HL-60 (cell line): Measurements from ENCODE around the gene WDR31.

Source experiments
- DNase-seq, 2 experiments: peaks; one replicate each; pipeline ENCODE4 v3.0.0-alpha.2; 2010 to 2020; ENCODE audit warnings: low read depth in 1 of 2, low spot score in 1 of 2
- H3K27ac ChIP-seq: fragments of 250-450 bp; sonication (Bioruptor Pico); replicated peaks from 2 replicates; pipeline ENCODE4 v1.5.1; 2020; ENCODE audit warnings: mild to moderate bottlenecking, moderate library complexity
- H3K27me3 ChIP-seq: fragments of 250-450 bp; sonication (Bioruptor Pico); 2 replicates; pipeline ENCODE4 v1.5.1; 2021; ENCODE audit warnings: mild to moderate bottlenecking, moderate library complexity; ENCODE audit not compliant: insufficient read depth, poor library complexity, severe bottlenecking
- H3K4me3 ChIP-seq: replicated peaks from 2 replicates; pipeline ENCODE4 v1.5.1; 2011; ENCODE audit warnings: mild to moderate bottlenecking, control low read depth, low read length; ENCODE audit not compliant: insufficient read depth
- CTCF ChIP-seq: IDR thresholded peaks from one replicate; pipeline ENCODE4 v1.5.1; 2011; ENCODE audit warnings: low read length, control low read depth, inconsistent platforms; ENCODE audit not compliant: insufficient read depth
- GABPA ChIP-seq: IDR thresholded peaks from 2 replicates; pipeline ENCODE4 v1.6.1; 2012; ENCODE audit warnings: low read depth
- POLR2AphosphoS5 ChIP-seq: IDR thresholded peaks from 2 replicates; pipeline ENCODE4 v1.6.1; 2012; ENCODE audit warnings: low read depth
- SPI1 ChIP-seq: IDR thresholded peaks from 2 replicates; pipeline ENCODE4 v1.6.1; 2012; ENCODE audit warnings: low read depth, mild to moderate bottlenecking, borderline replicate concordance
- TF ChIP-seq, protein P1 (sequence below): IDR thresholded peaks from 2 replicates; pipeline ENCODE4 v1.6.1; 2012; ENCODE audit warnings: low read depth; ENCODE audit not compliant: insufficient replicate concordance

The WDR31 gene

GRCh38 chr9:113341712-113342410, 1.8 kb upstream of the WDR31 start:
- no peaks in the 10 kb centered on the region for H3K27me3 ChIP-seq
- TF ChIP-seq, protein P1, sequence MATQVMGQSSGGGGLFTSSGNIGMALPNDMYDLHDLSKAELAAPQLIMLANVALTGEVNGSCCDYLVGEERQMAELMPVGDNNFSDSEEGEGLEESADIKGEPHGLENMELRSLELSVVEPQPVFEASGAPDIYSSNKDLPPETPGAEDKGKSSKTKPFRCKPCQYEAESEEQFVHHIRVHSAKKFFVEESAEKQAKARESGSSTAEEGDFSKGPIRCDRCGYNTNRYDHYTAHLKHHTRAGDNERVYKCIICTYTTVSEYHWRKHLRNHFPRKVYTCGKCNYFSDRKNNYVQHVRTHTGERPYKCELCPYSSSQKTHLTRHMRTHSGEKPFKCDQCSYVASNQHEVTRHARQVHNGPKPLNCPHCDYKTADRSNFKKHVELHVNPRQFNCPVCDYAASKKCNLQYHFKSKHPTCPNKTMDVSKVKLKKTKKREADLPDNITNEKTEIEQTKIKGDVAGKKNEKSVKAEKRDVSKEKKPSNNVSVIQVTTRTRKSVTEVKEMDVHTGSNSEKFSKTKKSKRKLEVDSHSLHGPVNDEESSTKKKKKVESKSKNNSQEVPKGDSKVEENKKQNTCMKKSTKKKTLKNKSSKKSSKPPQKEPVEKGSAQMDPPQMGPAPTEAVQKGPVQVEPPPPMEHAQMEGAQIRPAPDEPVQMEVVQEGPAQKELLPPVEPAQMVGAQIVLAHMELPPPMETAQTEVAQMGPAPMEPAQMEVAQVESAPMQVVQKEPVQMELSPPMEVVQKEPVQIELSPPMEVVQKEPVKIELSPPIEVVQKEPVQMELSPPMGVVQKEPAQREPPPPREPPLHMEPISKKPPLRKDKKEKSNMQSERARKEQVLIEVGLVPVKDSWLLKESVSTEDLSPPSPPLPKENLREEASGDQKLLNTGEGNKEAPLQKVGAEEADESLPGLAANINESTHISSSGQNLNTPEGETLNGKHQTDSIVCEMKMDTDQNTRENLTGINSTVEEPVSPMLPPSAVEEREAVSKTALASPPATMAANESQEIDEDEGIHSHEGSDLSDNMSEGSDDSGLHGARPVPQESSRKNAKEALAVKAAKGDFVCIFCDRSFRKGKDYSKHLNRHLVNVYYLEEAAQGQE = no peak
- no peak for TF ChIP-seq SPI1
- TF ChIP-seq POLR2AphosphoS5 = no peak
- no peak for TF ChIP-seq CTCF
- H3K27ac ChIP-seq = no peak overlapping the region
- H3K4me3 ChIP-seq = no peak overlapping the region
- no peak for DNase-seq

DNA sequence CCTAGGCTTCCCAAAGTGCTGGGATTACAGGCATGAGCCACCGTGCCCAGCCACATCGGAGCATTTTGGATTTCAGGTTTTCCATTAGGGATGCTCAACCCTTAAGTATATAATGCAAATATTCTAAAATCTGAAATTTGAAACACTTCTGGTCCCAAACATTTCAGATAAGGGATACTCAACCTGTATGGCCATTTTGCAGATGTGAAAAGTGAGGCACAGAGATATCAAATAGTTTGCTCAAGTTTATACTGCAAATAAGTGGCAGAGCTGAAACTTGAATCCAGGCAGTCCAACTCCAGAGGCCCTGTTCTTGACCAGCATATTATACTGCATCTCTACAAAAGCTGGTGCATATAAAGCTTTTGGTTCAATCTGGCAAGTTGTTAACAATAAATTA, 2.4 kb downstream of the WDR31 start:
- Histone ChIP-seq H3K27ac (no peak overlapping the region), H3K4me3 (no peak overlapping the region), H3K27me3 (no peaks in the 10 kb centered on the region)
- DNase-seq = no peak
- TF ChIP-seq SPI1 (no peak), POLR2AphosphoS5 (no peak), GABPA (no peak), CTCF (no peak)
- TF ChIP-seq, protein P1 = no peak

GRCh38 chr9:113331780-113332179, 8.3 kb downstream of the WDR31 start:
- TF ChIP-seq POLR2AphosphoS5 (no peak), CTCF (no peak), GABPA (no peak), SPI1 (no peak)
- TF ChIP-seq, protein P1 = no peak
- no peak overlapping the region for H3K27ac ChIP-seq
- no peaks in the 10 kb centered on the region for H3K27me3 ChIP-seq
- DNase-seq = no peak
- H3K4me3 ChIP-seq = no peak overlapping the region
